ENCODE measurements around the gene COL18A1. TPM values are rescaled to one million over a fixed set of nuclear protein-coding genes. Genes with fewer than 3 reads are reported as not detected.

Gene COL18A1
- total RNA-seq, 3 donors from 2014 or later (not counting 1 experiment from before 2014, with no cell fraction given) = 12.3 to 22.3 (median 12.7) TPM

- no peak overlapping the region for H3K4me3 ChIP-seq (ENCODE audit: low read length)
- intact Hi-C loops (cut with micrococcal nuclease) = no loop called here
- H3K27me3 Mint-ChIP-seq (ENCODE audit: low read depth in 2 of 2) = peaks cover 43 to 58% of the 10 kb centered on the region in 2 donors
- peaks cover 0 to 5% of the 10 kb centered on the region in 2 donors for H3K9me3 Mint-ChIP-seq
- H3K36me3 Mint-ChIP-seq = peaks cover 10% of the 10 kb centered on the region
- H3K27ac Mint-ChIP-seq = no peak overlapping the region
- H3K27me3 ChIP-seq (ENCODE audit: control insufficient read depth, insufficient read depth, low read length) = peaks cover 22% of the 10 kb centered on the region
- H3K9me3 ChIP-seq (ENCODE audit: control insufficient read depth, insufficient read depth, low read length) = no peaks in the 10 kb centered on the region
- H3K27ac ChIP-seq (ENCODE audit: low read length) = no peak overlapping the region
- H3K4me3 Mint-ChIP-seq = no peak overlapping the region
- WGBS (ENCODE audit: insufficient coverage) = 95% methylated on average over 7 of the region's 7 CpGs
- H3K4me1 ChIP-seq (ENCODE audit: control insufficient read depth, insufficient read depth, low read length) = peaks cover 8% of the 10 kb centered on the region
- DNase-seq (no peak), ATAC-seq (no peak)
- H3K4me1 Mint-ChIP-seq = peaks cover 7 to 12% of the 10 kb centered on the region in 2 donors
- H3K36me3 ChIP-seq (ENCODE audit: control insufficient read depth, insufficient read depth, low read length) = no peaks in the 10 kb centered on the region
- TF ChIP-seq, protein P1, sequence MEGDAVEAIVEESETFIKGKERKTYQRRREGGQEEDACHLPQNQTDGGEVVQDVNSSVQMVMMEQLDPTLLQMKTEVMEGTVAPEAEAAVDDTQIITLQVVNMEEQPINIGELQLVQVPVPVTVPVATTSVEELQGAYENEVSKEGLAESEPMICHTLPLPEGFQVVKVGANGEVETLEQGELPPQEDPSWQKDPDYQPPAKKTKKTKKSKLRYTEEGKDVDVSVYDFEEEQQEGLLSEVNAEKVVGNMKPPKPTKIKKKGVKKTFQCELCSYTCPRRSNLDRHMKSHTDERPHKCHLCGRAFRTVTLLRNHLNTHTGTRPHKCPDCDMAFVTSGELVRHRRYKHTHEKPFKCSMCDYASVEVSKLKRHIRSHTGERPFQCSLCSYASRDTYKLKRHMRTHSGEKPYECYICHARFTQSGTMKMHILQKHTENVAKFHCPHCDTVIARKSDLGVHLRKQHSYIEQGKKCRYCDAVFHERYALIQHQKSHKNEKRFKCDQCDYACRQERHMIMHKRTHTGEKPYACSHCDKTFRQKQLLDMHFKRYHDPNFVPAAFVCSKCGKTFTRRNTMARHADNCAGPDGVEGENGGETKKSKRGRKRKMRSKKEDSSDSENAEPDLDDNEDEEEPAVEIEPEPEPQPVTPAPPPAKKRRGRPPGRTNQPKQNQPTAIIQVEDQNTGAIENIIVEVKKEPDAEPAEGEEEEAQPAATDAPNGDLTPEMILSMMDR (IDR thresholded peaks at IDR 0.05) = no peak
Measured at GRCh38 chr21:45401054-45401518, 3.9 kb upstream of the COL18A1 start.

DNA sequence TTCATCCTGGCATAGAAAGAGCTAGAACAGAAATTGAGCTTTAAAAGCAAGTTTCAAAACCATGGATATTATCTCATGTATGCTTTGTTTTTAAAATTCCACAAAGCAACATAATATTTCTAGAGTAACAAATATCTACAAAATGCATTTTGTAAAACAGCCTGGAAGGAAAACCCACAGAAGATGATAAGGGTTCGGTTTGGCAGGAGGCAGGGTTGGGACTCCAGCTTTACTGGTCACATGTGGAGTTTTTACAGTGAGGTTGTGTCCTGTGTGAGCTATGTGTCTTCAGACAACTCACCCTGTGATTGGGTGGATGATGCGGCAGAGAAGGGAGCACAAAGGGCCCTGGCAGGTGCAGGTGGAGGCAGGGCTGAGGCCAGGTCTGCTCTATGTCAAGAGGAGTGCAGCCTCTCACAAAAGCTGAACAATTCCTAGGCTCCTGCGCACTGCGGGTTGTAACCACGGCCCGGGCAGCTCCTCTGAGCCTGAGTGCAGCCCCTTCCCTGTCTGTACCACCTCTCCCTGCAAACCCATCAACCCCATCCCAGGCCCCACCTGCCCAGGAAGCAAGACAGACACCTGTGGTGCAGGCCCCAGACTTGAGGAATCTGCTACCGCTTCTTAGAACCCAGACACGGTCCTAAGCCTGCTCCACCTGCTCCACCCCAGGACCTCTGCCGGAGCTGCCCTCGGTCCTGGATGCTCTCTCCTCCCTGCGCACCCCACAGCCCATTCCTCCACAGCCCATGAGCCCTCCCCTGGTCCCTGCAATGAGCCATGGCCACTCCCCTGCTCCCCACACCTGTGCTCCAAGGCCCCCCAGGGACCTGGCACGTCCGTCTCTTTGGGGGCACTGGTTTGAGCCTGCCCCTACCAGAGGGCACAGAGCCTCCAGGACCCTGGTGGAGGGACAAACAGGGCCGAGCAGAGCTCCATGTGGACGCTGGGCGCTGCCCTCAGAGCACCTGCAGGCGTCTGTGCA, 2.8 kb upstream of the COL18A1 start:
- H3K36me3 ChIP-seq (ENCODE audit: control insufficient read depth, insufficient read depth, low read length) = no peaks in the 10 kb centered on the region
- peak overlapping the region; percentile 43 for H3K4me3 Mint-ChIP-seq
- peaks cover 0 to 5% of the 10 kb centered on the region in 2 donors for H3K9me3 Mint-ChIP-seq
- 89% methylated on average over 17 of the region's 17 CpGs for WGBS (ENCODE audit: insufficient coverage)
- DNase-seq (no peak), ATAC-seq (no peak)
- H3K4me1 ChIP-seq (ENCODE audit: control insufficient read depth, insufficient read depth, low read length) = peaks cover 8% of the 10 kb centered on the region
- intact Hi-C loops (cut with micrococcal nuclease) = no loop called here
- no peak overlapping the region for H3K27ac Mint-ChIP-seq
- no peaks in the 10 kb centered on the region for H3K9me3 ChIP-seq (ENCODE audit: control insufficient read depth, insufficient read depth, low read length)
- H3K4me1 Mint-ChIP-seq = peaks cover 13 to 19% of the 10 kb centered on the region in 2 donors
- H3K27me3 ChIP-seq (ENCODE audit: control insufficient read depth, insufficient read depth, low read length) = peaks cover 28% of the 10 kb centered on the region
- H3K27ac ChIP-seq (ENCODE audit: low read length) = no peak overlapping the region
- peaks cover 10% of the 10 kb centered on the region for H3K36me3 Mint-ChIP-seq
- TF ChIP-seq, protein P1 (IDR thresholded peaks at IDR 0.05) = no peak
- peaks cover 51 to 60% of the 10 kb centered on the region in 2 donors for H3K27me3 Mint-ChIP-seq (ENCODE audit: low read depth in 2 of 2)
- H3K4me3 ChIP-seq (ENCODE audit: low read length) = no peak overlapping the region

DNA sequence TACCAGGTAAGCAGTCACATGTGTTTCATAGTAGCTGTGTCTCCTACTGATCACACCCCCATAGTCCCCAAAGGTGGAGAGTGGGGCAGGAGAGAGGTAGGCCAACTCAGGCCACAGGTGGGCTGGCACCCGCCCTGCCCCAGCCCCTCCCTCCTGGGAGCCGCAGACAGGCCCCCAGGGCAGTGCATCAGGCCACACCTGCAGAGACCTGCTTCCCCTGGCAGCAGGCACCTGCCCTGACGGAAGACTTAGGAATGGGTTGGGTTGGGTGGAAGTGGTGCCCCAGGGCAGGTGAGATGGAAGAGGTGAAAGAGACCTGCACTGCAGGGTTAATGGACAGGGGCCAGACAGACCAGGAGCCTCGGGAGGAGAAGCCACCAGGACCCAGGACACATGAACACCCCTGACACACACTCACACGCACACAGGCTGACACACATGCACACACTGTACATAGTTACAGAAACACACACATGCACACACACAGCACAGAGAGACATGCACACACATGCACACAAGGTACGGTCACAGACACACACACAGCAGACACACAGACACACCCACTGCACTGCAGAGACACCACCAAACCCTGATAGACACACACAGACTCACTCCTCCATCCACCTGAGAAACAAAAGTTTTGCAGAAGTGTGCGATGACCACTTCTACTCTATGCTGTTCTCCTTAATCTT, 1.7 kb upstream of the COL18A1 start:
- intact Hi-C loops (cut with micrococcal nuclease) = no loop called here
- H3K27ac ChIP-seq (ENCODE audit: low read length) = no peak overlapping the region
- TF ChIP-seq, protein P1 (IDR thresholded peaks at IDR 0.05) = no peak
- 84% methylated on average over 7 of the region's 7 CpGs for WGBS (ENCODE audit: insufficient coverage)
- Mint-ChIP-seq H3K4me1 (peaks cover 13 to 19% of the 10 kb centered on the region in 2 donors), H3K27ac (peak overlapping the region in 1 of 2 donors; percentile 68), H3K36me3 (peaks cover 10% of the 10 kb centered on the region), H3K4me3 (peak overlapping the region; percentile 87), H3K27me3 (ENCODE audit: low read depth in 2 of 2) (peaks cover 57 to 64% of the 10 kb centered on the region in 2 donors), H3K9me3 (peaks cover 0 to 5% of the 10 kb centered on the region in 2 donors)
- H3K9me3 ChIP-seq (ENCODE audit: control insufficient read depth, insufficient read depth, low read length) = no peaks in the 10 kb centered on the region
- ATAC-seq (peak in 1 of 3 donors; percentile 19), DNase-seq (no peak)
- no peak overlapping the region for H3K4me3 ChIP-seq (ENCODE audit: low read length)
- H3K36me3 ChIP-seq (ENCODE audit: control insufficient read depth, insufficient read depth, low read length) = no peaks in the 10 kb centered on the region
- peaks cover 35% of the 10 kb centered on the region for H3K27me3 ChIP-seq (ENCODE audit: control insufficient read depth, insufficient read depth, low read length)
- peaks cover 8% of the 10 kb centered on the region for H3K4me1 ChIP-seq (ENCODE audit: control insufficient read depth, insufficient read depth, low read length)
